SK-N-SH treated with all-trans-retinoic acid at 6 μM for 48 hours (cell line): Measurements from ENCODE around the gene IFIT1B.
"Not testable (repeated sequence)": the region's sequence is repeated elsewhere in the genome, so short reads cannot be mapped to it uniquely, and the experiment has no call there.

Experiments
- ISL1 ChIP-seq: fragments of 250-450 bp; sonication (Bioruptor Pico); IDR thresholded peaks from 2 replicates; pipeline ENCODE4 v2.1.2; 2022; ENCODE audit warnings: mild to moderate bottlenecking, moderate library complexity
- OSR1 ChIP-seq: fragments of 250-450 bp; sonication (Bioruptor Pico); IDR thresholded peaks from 2 replicates; pipeline ENCODE4 v1.8.0; 2022; ENCODE audit warnings: moderate library complexity, mild to moderate bottlenecking, inconsistent platforms
- RARB ChIP-seq: fragments of 250-450 bp; sonication (Bioruptor Pico); IDR thresholded peaks from 2 replicates; pipeline ENCODE4 v1.8.0; 2021; ENCODE audit warnings: mild to moderate bottlenecking, moderate library complexity
- SNAI2 ChIP-seq: fragments of 250-450 bp; sonication (Bioruptor Pico); IDR thresholded peaks from 2 replicates; pipeline ENCODE4 v1.5.0; 2020; ENCODE audit warnings: mild to moderate bottlenecking, moderate library complexity
- TCF4 ChIP-seq: fragments of 250-450 bp; sonication (Bioruptor Pico); IDR thresholded peaks from 2 replicates; pipeline ENCODE4 v1.8.0; 2021; ENCODE audit warnings: mild to moderate bottlenecking, moderate library complexity, borderline replicate concordance
- TOX ChIP-seq: fragments of 250-450 bp; sonication (Bioruptor Pico); IDR thresholded peaks from 2 replicates; pipeline ENCODE4 v1.8.0; 2021; ENCODE audit warnings: mild to moderate bottlenecking, moderate library complexity, borderline replicate concordance
- TF ChIP-seq, protein P1 (sequence below): fragments of 250-450 bp; sonication (Bioruptor Pico); IDR thresholded peaks from 2 replicates; pipeline ENCODE4 v1.5.1; 2020; ENCODE audit warnings: low read depth, mild to moderate bottlenecking, moderate library complexity

DNA sequence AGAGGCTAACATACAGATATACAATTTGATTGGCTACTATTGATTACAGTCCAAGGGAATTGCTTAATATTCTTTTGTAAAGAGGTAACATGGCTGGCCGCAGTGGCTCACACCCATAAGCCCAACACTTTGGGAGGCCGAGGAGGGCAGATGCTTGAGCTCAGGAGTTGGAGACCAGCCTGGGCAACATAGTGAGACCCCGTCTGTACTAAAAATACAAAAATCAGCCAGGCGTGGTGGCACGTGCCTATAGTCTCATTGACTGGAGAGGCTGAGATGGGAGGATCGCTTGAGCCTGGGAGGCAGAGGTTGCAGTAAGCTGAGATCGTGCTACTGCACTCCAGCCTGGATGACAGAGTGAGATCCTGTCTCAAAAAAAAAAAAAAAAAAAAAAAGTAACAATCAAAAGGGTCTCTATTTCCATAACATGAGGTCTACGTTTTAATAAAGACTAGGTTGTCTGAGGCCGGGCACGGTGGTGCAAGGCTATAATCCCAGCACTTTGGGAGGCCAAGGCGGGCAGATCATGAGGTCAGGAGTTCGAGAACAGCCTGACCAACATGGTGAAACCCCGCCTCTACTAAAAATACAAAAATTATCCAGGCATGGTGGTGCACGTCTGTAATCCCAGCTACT, 46.3 kb upstream of the IFIT1B start:
- TF ChIP-seq ISL1; TCF4 (CRISPR knock-in tag); RARB (CRISPR knock-in tag); OSR1; SNAI2 (CRISPR knock-in tag); TOX (CRISPR knock-in tag): not testable (repeated sequence)
- TF ChIP-seq, protein P1, sequence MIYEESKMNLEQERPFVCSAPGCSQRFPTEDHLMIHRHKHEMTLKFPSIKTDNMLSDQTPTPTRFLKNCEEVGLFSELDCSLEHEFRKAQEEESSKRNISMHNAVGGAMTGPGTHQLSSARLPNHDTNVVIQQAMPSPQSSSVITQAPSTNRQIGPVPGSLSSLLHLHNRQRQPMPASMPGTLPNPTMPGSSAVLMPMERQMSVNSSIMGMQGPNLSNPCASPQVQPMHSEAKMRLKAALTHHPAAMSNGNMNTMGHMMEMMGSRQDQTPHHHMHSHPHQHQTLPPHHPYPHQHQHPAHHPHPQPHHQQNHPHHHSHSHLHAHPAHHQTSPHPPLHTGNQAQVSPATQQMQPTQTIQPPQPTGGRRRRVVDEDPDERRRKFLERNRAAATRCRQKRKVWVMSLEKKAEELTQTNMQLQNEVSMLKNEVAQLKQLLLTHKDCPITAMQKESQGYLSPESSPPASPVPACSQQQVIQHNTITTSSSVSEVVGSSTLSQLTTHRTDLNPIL (CRISPR knock-in tag) = not testable (repeated sequence)
